K562 (cell line): ENCODE data around the gene ARL2. TPM values are rescaled to one million over a fixed set of nuclear protein-coding genes. Genes with fewer than 3 reads are reported as not detected.

Experiments
- CHD2 ChIP-seq: IDR thresholded peaks from 2 replicates; pipeline ENCODE4 v1.6.1; 2011; ENCODE audit warnings: low read depth, low read length
- CHD4 ChIP-seq: fragments of 200-600 bp; sonication (generic); IDR thresholded peaks from 3 replicates; pipeline ENCODE4 v1.6.1; 2012; ENCODE audit warnings: low read depth, mild to moderate bottlenecking, mixed read lengths, low read length, inconsistent platforms; ENCODE audit not compliant: insufficient read depth, insufficient replicate concordance, poor library complexity, severe bottlenecking
- CXXC5 ChIP-seq: fragments of 250-450 bp; sonication (Bioruptor Pico); IDR thresholded peaks from 2 replicates; pipeline ENCODE4 v1.8.0; 2022; ENCODE audit warnings: inconsistent platforms, mild to moderate bottlenecking, moderate library complexity
- ETV1 ChIP-seq: fragments of 450-650 bp; conservative IDR thresholded peaks from 2 replicates; pipeline ENCODE4 v1.6.1; 2016; ENCODE audit warnings: missing genetic modification characterization, control low read depth, low read depth, missing compliant biosample characterization
- FOXM1 ChIP-seq, 2 experiments: fragments of 450-650 bp in 1 of 2; sonication (generic) in 1 of 2; formaldehyde crosslinking in 1 of 2; IDR thresholded peaks; 2 replicates each; pipeline versions ENCODE4 v1.6.1 to v1.9.0; 2017 to 2022; ENCODE audit warnings: low read depth in 2 of 2, mild to moderate bottlenecking in 2 of 2, missing genetic modification reagents in 1 of 2, moderate library complexity in 1 of 2
- HDGF ChIP-seq: fragments of 450-650 bp; IDR thresholded peaks from 2 replicates; pipeline ENCODE4 v1.6.1; 2016
- KAT2B ChIP-seq: IDR thresholded peaks from one replicate; pipeline ENCODE4 v1.6.1; 2012; ENCODE audit warnings: low read depth, mild to moderate bottlenecking, control low read depth, inconsistent platforms, low read length, moderate library complexity
- NEUROD1 ChIP-seq: fragments of 150-350 bp; IDR thresholded peaks from 2 replicates; pipeline ENCODE4 v1.6.1; 2014; ENCODE audit warnings: borderline replicate concordance, low read length, low read depth; ENCODE audit not compliant: partially characterized antibody
- SRSF3 ChIP-seq: fragments of 200-400 bp; formaldehyde crosslinking; IDR thresholded peaks from 2 replicates; pipeline ENCODE4 v1.6.1; 2016; ENCODE audit warnings: mild to moderate bottlenecking, low read length, moderate library complexity; ENCODE audit not compliant: insufficient read depth
- TOE1 ChIP-seq, 2 experiments: fragments of 450-650 bp in 1 of 2; sonication (generic) in 1 of 2; formaldehyde crosslinking in 1 of 2; IDR thresholded peaks; 2 replicates each; pipeline versions ENCODE4 v1.7.1 to v1.8.0; 2016 to 2022; ENCODE audit warnings: borderline replicate concordance in 2 of 2, mild to moderate bottlenecking in 2 of 2, antibody characterized with exemption in 1 of 2, inconsistent platforms in 1 of 2, low read depth in 1 of 2, missing genetic modification reagents in 1 of 2, moderate library complexity in 1 of 2
- ZNF175 ChIP-seq: fragments of 200-800 bp; sonication (Bioruptor generic); IDR thresholded peaks from 2 replicates; pipeline ENCODE4 v1.6.1; 2016; ENCODE audit warnings: low read depth, mild to moderate bottlenecking, missing genetic modification characterization, missing compliant biosample characterization
- ZNF212 ChIP-seq: fragments of 450-650 bp; formaldehyde crosslinking; IDR thresholded peaks from 2 replicates; pipeline ENCODE4 v1.4.0; 2020; ENCODE audit warnings: mild to moderate bottlenecking
- ZNF217 ChIP-seq: sonication (generic); formaldehyde crosslinking; IDR thresholded peaks from 2 replicates; pipeline ENCODE4 v1.8.0; 2022; ENCODE audit warnings: mild to moderate bottlenecking, missing genetic modification reagents
- ZNF23 ChIP-seq: fragments of 250-450 bp; sonication (Bioruptor Pico); IDR thresholded peaks from 2 replicates; pipeline ENCODE4 v1.4.0; 2020; ENCODE audit warnings: mild to moderate bottlenecking
- polyA plus RNA-seq, 8 experiments: library from polyadenylated mRNA; depleted of rRNA in 4 of 8; stranded (reverse) in 5 of 8; unstranded in 3 of 8; fragments of >200 nt; fragmentation: Nextera tagmentation in 2 of 8; fragmentation: Illumina TruSeq in 1 of 8; extraction: Ambion mirVana in 2 of 8; extraction: Trizol in 1 of 8; gene quantifications; 2 replicates each; pipeline versions ENCODE4 v1.2.1 to v1.2.3, GENCODE V29; 2011 to 2014; ENCODE audit warnings: inconsistent platforms in 1 of 8, missing spikeins in 1 of 8
- total RNA-seq, 7 experiments: library from RNA; depleted of rRNA in 6 of 7; stranded (reverse); fragments of >200 nt in 6 of 7; fragmentation: Illumina TruSeq in 2 of 7; extraction: Trizol in 2 of 7; gene quantifications; 2 replicates each; pipeline versions ENCODE4 v1.2.1 to v1.2.3, GENCODE V29; 2011 to 2021; ENCODE audit warnings: low replicate concordance in 1 of 7
- TF ChIP-seq, protein P1 (sequence below): fragments of 150-350 bp; conservative IDR thresholded peaks from 2 replicates; pipeline ENCODE4 v1.6.1; 2014; ENCODE audit warnings: low read length
- TF ChIP-seq, protein P2 (sequence below): IDR thresholded peaks from 2 replicates; pipeline ENCODE4 v1.6.1; 2012; ENCODE audit warnings: low read depth, low read length, improper control_type of control experiment, borderline replicate concordance
- TF ChIP-seq, protein P3 (sequence below): fragments of 250-450 bp; sonication (Bioruptor Pico); IDR thresholded peaks from 2 replicates; pipeline ENCODE4 v1.8.0; 2021; ENCODE audit warnings: moderate library complexity, mild to moderate bottlenecking, inconsistent platforms
- TF ChIP-seq, protein P4 (sequence below), 2 experiments: fragments of 450-650 bp in 1 of 2; sonication (generic) in 1 of 2; formaldehyde crosslinking; conservative IDR thresholded peaks; 2 replicates each; pipeline versions ENCODE4 v1.4.0 to v1.8.1; 2020 to 2022; ENCODE audit warnings: mild to moderate bottlenecking in 1 of 2, missing genetic modification reagents in 1 of 2
- TF ChIP-seq, protein P5 (sequence below): sonication (generic); formaldehyde crosslinking; IDR thresholded peaks from 2 replicates; pipeline ENCODE4 v1.8.0; 2022; ENCODE audit warnings: mild to moderate bottlenecking, missing genetic modification reagents, borderline replicate concordance

The ARL2 gene
- total and polyA plus RNA-seq, 9 of the 15 experiments (the other 6 are each of a cell fraction or from before 2014, with no cell fraction given) = 5.7 to 154 (median 92.2) TPM

DNA sequence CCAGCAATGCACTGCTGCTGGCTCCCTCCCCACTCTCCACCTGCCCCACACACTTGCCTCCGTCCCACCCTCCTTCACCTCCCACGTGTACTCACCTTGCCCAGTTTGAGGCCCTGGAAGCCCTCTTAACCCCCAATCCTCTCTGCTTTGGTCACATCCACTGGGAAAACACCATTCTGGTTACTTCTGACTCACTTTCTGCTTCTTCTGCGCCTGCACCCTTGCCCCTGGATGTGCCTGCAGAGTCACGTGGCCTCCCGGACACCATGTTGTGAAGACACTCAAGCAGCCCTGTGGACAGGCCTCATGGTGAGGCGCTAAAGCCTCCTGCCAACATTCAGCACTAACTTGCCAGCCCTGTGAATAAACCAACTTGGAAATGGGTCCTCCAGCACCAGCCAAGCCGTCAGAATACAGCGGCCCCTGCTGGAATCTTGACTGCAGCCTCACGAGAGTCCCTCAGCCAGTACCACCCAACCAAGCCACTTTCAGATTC lies 47.0 kb downstream of the ARL2 start (continued):
- TF ChIP-seq, protein P1, sequence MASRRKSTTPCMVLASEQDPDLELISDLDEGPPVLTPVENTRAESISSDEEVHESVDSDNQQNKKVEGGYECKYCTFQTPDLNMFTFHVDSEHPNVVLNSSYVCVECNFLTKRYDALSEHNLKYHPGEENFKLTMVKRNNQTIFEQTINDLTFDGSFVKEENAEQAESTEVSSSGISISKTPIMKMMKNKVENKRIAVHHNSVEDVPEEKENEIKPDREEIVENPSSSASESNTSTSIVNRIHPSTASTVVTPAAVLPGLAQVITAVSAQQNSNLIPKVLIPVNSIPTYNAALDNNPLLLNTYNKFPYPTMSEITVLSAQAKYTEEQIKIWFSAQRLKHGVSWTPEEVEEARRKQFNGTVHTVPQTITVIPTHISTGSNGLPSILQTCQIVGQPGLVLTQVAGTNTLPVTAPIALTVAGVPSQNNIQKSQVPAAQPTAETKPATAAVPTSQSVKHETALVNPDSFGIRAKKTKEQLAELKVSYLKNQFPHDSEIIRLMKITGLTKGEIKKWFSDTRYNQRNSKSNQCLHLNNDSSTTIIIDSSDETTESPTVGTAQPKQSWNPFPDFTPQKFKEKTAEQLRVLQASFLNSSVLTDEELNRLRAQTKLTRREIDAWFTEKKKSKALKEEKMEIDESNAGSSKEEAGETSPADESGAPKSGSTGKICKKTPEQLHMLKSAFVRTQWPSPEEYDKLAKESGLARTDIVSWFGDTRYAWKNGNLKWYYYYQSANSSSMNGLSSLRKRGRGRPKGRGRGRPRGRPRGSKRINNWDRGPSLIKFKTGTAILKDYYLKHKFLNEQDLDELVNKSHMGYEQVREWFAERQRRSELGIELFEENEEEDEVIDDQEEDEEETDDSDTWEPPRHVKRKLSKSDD = no peak
- TF ChIP-seq ETV1 (tag) (no peak), KAT2B (no peak), ZNF212 (CRISPR knock-in tag) (no peak), FOXM1 (IDR thresholded peaks at IDR 0.05; ENCODE audit: low read depth) (no peak), FOXM1 (CRISPR knock-in tag; IDR thresholded peaks at IDR 0.05; ENCODE audit: low read depth) (no peak), ZNF175 (no peak), CXXC5 (CRISPR knock-in tag) (peak; percentile 31; the same call in 1 of the 2 replicates), TOE1 (IDR thresholded peaks at IDR 0.05; ENCODE audit: borderline replicate concordance) (0 out of 2 replicates have a peak, but pooled peaks have one; percentile 19), TOE1 (CRISPR knock-in tag; IDR thresholded peaks at IDR 0.05; ENCODE audit: borderline replicate concordance, low read depth) (no peak), CHD2 (no peak), ZNF217 (CRISPR knock-in tag) (no peak), NEUROD1 (no peak), HDGF (0 out of 2 replicates have a peak, but pooled peaks have one; percentile 74), SRSF3 (no peak), CHD4 (no peak), ZNF23 (CRISPR knock-in tag) (no peak)
- TF ChIP-seq, protein P2, sequence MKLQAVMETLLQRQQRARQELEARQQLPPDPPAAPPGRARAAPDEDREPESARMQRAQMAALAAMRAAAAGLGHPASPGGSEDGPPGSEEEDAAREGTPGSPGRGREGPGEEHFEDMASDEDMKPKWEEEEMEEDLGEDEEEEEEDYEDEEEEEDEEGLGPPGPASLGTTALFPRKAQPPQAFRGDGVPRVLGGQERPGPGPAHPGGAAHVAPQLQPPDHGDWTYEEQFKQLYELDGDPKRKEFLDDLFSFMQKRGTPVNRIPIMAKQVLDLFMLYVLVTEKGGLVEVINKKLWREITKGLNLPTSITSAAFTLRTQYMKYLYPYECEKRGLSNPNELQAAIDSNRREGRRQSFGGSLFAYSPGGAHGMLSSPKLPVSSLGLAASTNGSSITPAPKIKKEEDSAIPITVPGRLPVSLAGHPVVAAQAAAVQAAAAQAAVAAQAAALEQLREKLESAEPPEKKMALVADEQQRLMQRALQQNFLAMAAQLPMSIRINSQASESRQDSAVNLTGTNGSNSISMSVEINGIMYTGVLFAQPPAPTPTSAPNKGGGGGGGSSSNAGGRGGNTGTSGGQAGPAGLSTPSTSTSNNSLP = no peak
- TF ChIP-seq, protein P3, sequence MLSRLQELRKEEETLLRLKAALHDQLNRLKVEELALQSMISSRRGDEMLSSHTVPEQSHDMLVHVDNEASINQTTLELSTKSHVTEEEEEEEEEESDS (CRISPR knock-in tag) = no peak
- TF ChIP-seq, protein P4, sequence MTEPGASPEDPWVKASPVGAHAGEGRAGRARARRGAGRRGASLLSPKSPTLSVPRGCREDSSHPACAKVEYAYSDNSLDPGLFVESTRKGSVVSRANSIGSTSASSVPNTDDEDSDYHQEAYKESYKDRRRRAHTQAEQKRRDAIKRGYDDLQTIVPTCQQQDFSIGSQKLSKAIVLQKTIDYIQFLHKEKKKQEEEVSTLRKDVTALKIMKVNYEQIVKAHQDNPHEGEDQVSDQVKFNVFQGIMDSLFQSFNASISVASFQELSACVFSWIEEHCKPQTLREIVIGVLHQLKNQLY (CRISPR knock-in tag; conservative IDR thresholded peaks at IDR 0.05) = no peak
- TF ChIP-seq, protein P5, sequence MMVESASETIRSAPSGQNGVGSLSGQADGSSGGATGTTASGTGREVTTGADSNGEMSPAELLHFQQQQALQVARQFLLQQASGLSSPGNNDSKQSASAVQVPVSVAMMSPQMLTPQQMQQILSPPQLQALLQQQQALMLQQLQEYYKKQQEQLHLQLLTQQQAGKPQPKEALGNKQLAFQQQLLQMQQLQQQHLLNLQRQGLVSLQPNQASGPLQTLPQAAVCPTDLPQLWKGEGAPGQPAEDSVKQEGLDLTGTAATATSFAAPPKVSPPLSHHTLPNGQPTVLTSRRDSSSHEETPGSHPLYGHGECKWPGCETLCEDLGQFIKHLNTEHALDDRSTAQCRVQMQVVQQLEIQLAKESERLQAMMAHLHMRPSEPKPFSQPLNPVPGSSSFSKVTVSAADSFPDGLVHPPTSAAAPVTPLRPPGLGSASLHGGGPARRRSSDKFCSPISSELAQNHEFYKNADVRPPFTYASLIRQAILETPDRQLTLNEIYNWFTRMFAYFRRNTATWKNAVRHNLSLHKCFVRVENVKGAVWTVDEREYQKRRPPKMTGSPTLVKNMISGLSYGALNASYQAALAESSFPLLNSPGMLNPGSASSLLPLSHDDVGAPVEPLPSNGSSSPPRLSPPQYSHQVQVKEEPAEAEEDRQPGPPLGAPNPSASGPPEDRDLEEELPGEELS (CRISPR knock-in tag) = no peak
